ENCODE measurements around the gene UCMA. TPM values are rescaled to one million over a fixed set of nuclear protein-coding genes. Genes with fewer than 3 reads are reported as not detected.
"Not testable (repeated sequence)": the region's sequence is repeated elsewhere in the genome, so short reads cannot be mapped to it uniquely, and the experiment has no call there.

Gene UCMA, protein sequence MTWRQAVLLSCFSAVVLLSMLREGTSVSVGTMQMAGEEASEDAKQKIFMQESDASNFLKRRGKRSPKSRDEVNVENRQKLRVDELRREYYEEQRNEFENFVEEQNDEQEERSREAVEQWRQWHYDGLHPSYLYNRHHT
- total RNA-seq (not detected), polyA plus RNA-seq (not detected)

DNA sequence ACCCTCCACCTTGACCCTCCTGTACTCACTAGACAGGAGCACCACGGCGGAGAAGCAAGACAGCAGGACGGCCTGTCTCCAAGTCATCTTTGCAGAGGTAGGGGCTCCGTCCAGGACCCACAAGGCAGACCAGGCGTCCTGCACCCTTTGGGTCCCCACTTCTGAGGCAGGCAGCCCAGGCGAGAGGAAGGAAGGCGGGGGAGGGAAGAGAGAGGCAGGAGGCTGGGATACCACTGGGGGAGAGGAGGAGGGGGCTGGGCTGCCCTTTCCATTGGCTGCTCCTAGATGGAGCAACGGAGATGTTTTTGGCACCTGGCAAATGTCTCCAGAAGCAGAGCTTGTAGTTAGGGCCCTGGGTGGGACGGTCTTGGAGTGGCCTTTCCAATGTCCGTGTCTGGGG, at the start of gene UCMA:
Gene UCMA, minus strand, starts transcription at position 203 of the 400 bp plus-strand sequence. Its CDS starts 116 bp downstream, at position 87.
- Histone ChIP-seq H3K27me3 (ENCODE audit: control insufficient read depth in 4 of 4, insufficient read depth in 4 of 4, low read length in 3 of 4) (no peaks in the 10 kb centered on the region), H3K36me3 (ENCODE audit: control insufficient read depth in 4 of 4, insufficient read depth in 3 of 4, low read depth in 1 of 4, low read length in 3 of 4) (no peaks in the 10 kb centered on the region), H3K4me3 (ENCODE audit: low read depth in 1 of 3, low read length in 3 of 3) (no peak within 1 kb of the TSS), H3K4me1 (ENCODE audit: control insufficient read depth in 4 of 4, insufficient read depth in 4 of 4, low read length in 3 of 4) (no peaks in the 10 kb centered on the region), H3K27ac (ENCODE audit: low read depth in 1 of 2, low read length in 2 of 2) (no peak within 1 kb of the TSS), H3K9me3 (ENCODE audit: control insufficient read depth in 4 of 4, low read length in 3 of 4) (no peaks in the 10 kb centered on the region), H3K9ac (ENCODE audit: low read depth in 1 of 2, low read length in 2 of 2) (no peak within 1 kb of the TSS)
- TF ChIP-seq HNF4G (IDR thresholded peaks at IDR 0.05): no peak
- TF ChIP-seq, protein P1, sequence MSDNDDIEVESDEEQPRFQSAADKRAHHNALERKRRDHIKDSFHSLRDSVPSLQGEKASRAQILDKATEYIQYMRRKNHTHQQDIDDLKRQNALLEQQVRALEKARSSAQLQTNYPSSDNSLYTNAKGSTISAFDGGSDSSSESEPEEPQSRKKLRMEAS (IDR thresholded peaks at IDR 0.05): no peak
- no peak for TF ChIP-seq TAF1 (conservative IDR thresholded peaks at IDR 0.05)
- TF ChIP-seq FOXA1 (IDR thresholded peaks at IDR 0.05): no peak
- no peak for TF ChIP-seq EGR1 (IDR thresholded peaks at IDR 0.05; ENCODE audit: low read depth in 2 of 2)
- no peak for TF ChIP-seq YY1 (IDR thresholded peaks at IDR 0.05)
- no peak for TF ChIP-seq JUND (IDR thresholded peaks at IDR 0.05)
- no peak for TF ChIP-seq FOXA2 (IDR thresholded peaks at IDR 0.05)
- 73% methylated on average over 10 of the region's 10 CpGs for WGBS
- no peak for DNase-seq (ENCODE audit: low spot score)

DNA sequence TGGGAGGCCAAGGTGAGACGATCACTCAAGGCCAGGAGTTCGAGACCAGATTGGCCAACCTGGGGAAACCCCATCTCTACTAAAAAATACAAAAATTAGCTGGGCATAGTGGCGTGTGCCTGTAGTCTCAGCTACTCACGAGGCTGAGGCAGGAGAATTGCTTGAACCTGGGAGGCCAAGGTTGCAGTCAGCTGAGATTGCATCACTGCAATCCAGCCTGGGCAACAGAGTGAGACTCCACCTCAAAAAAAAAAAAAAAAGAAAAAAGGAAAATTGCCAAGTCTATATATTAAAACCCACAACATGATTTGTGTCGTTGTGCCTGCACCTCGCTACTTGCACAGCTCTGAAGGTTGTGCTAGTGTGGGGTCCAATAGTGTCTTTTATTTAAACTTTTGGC, 48.2 kb upstream of the UCMA start:
- not testable (repeated sequence) for H3K27ac ChIP-seq (ENCODE audit: low read depth in 1 of 2, low read length in 2 of 2); H3K27me3 ChIP-seq (ENCODE audit: control insufficient read depth in 4 of 4, insufficient read depth in 4 of 4, low read length in 3 of 4); H3K4me3 ChIP-seq (ENCODE audit: low read depth in 1 of 3, low read length in 3 of 3); H3K9me3 ChIP-seq (ENCODE audit: control insufficient read depth in 4 of 4, low read length in 3 of 4); H3K9ac ChIP-seq (ENCODE audit: low read depth in 1 of 2, low read length in 2 of 2); DNase-seq (ENCODE audit: low spot score)
- 73% methylated on average over 6 of the region's 6 CpGs for WGBS
- Histone ChIP-seq H3K36me3 (ENCODE audit: control insufficient read depth in 4 of 4, insufficient read depth in 3 of 4, low read depth in 1 of 4, low read length in 3 of 4) (peaks cover 1 to 29% (median 27%) of the 10 kb centered on the region in 4 donors), H3K4me1 (ENCODE audit: control insufficient read depth in 4 of 4, insufficient read depth in 4 of 4, low read length in 3 of 4) (peaks cover 2 to 24% (median 13%) of the 10 kb centered on the region in 4 donors)

DNA sequence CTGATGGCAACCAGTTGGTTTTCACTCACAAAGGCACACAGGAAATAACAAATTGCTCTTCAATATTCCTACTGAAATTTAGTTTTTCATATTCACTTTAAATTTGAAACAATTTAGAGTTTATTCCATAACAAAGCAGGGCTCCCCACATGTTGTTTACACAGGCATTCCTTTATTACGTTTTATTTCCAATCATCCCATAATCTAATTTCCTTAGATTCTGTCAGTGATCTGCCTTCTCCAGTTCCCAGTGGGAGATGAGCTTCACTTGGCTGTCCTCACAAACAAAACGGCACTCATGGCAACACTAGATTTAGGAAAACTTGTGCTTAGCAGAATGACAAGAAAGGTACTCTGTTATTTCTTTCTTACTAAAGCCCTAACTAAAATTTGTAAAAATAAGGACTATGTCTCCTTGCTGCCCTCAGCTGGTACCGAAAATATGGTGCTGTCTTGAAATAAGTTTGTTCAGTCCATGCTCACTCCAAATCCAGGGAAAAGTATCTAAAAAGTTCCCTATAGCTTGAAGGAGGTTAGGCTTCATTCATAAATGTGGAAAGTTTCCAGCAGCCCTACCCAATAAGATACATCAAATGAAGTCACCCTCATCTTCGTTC, 42.7 kb upstream of the UCMA start:
- H3K4me1 ChIP-seq (ENCODE audit: control insufficient read depth in 4 of 4, insufficient read depth in 4 of 4, low read length in 3 of 4): peaks cover 0 to 18% (median 12%) of the 10 kb centered on the region in 4 donors
- no peak overlapping the region for H3K4me3 ChIP-seq (ENCODE audit: low read depth in 1 of 3, low read length in 3 of 3)
- TF ChIP-seq RAD21 (IDR thresholded peaks at IDR 0.05) (peak in 1 of 2 donors; percentile 28), EGR1 (IDR thresholded peaks at IDR 0.05; ENCODE audit: low read depth in 2 of 2) (no peak)
- H3K27me3 ChIP-seq (ENCODE audit: control insufficient read depth in 4 of 4, insufficient read depth in 4 of 4, low read length in 3 of 4): no peaks in the 10 kb centered on the region
- no peak for DNase-seq (ENCODE audit: low spot score)
- no peaks in the 10 kb centered on the region for H3K9me3 ChIP-seq (ENCODE audit: control insufficient read depth in 4 of 4, low read length in 3 of 4)
- H3K9ac ChIP-seq (ENCODE audit: low read depth in 1 of 2, low read length in 2 of 2): no peak overlapping the region
- H3K27ac ChIP-seq (ENCODE audit: low read depth in 1 of 2, low read length in 2 of 2): no peak overlapping the region
- WGBS: 66% methylated on average over 4 of the region's 4 CpGs
- peaks cover 1 to 22% (median 19%) of the 10 kb centered on the region in 4 donors for H3K36me3 ChIP-seq (ENCODE audit: control insufficient read depth in 4 of 4, insufficient read depth in 3 of 4, low read depth in 1 of 4, low read length in 3 of 4)

DNA sequence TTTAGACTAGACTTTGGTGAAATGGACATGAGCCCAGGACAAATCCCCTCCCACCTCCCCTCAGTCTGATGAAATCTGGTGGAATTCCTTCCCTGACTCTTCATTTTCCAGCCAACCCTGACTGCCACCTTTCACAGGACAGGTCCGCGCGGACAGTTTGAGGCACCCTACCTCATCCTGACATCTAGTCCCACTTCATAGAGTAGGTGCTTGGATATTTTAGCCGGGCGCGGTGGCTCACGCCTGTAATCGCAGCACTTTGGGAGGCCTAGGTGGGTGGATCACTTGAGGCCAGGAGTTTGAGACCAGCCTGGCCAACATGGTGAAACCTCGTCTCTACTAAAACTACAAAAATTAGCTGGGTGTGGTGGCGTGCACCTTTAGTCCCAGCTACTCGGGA, 42.0 kb upstream of the UCMA start:
- Histone ChIP-seq H3K36me3 (ENCODE audit: control insufficient read depth in 4 of 4, insufficient read depth in 3 of 4, low read depth in 1 of 4, low read length in 3 of 4) (peaks cover 1 to 18% (median 15%) of the 10 kb centered on the region in 4 donors), H3K4me1 (ENCODE audit: control insufficient read depth in 4 of 4, insufficient read depth in 4 of 4, low read length in 3 of 4) (peaks cover 1 to 25% (median 17%) of the 10 kb centered on the region in 4 donors)
- H3K9ac ChIP-seq (ENCODE audit: low read depth in 1 of 2, low read length in 2 of 2); H3K27ac ChIP-seq (ENCODE audit: low read depth in 1 of 2, low read length in 2 of 2); H3K4me3 ChIP-seq (ENCODE audit: low read depth in 1 of 3, low read length in 3 of 3); H3K9me3 ChIP-seq (ENCODE audit: control insufficient read depth in 4 of 4, low read length in 3 of 4); H3K27me3 ChIP-seq (ENCODE audit: control insufficient read depth in 4 of 4, insufficient read depth in 4 of 4, low read length in 3 of 4); DNase-seq (ENCODE audit: low spot score): not testable (repeated sequence)
- WGBS: 98% methylated on average over 11 of the region's 11 CpGs

All from liver (tissue), 9 donors.